Measurements from ENCODE around the gene TMSB15B.
"Not testable (repeated sequence)": the region's sequence is repeated elsewhere in the genome, so short reads cannot be mapped to it uniquely, and the experiment has no call there.

The TMSB15B gene

DNA sequence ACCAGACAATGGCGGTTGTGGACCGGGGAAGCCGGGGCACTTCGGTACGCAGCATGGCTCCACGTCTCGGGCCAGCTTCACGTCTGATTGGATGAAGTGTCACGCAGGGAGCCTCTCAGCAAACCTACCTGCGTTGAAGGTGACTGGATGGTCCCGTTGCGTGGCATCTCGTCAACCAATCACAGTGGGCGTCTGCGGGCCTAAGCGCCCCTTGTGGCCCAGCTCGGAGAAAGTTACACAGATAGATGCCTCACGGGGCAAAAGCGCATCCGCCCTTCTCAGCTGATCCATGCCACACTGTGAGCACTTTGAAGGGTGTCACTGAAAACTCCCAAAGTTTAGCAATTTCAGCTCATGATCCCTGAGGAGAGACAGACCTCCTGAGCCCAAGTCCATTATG, 51.2 kb downstream of the TMSB15B start, which contains the start of gene H2BW1:
TSS of gene H2BW1 (minus strand) at position 103 of the 400 bp plus-strand sequence. CDS start 132 bp downstream, outside the sequence.
- no peak within 1 kb of the TSS for H3K4me3 ChIP-seq (ENCODE audit: low read length)
- no peak for DNase-seq (ENCODE audit: low read depth, low spot score)

DNA sequence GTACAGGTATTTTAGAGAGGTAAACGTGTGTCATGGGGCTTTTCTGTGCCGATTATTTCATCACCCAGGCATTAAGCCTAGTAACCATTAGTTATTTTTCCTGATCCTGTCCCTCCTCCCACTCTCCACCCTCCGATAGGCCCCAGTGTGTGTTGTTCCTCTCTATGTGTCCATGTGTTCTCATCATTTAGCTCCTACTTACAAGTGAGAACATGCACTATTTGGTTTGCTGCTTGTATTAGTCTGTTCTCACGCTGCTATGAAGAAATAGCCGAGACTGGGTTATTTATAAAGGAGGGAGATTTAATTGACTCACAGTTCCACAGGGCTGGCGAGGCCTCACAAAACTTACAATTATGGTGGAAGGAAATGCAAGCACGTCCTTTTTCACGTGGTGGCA, 53.1 kb downstream of the TMSB15B start:
- not testable (repeated sequence) for DNase-seq (ENCODE audit: low read depth, low spot score); H3K4me3 ChIP-seq (ENCODE audit: low read length)

All from Jurkat, Clone E6-1 (cell line).